Colonic mucosa (tissue), 4 donors: ENCODE results near the gene MCF2L. TPM values are rescaled to one million over a fixed set of nuclear protein-coding genes. Genes with fewer than 3 reads are reported as not detected.

ENCODE experiments used
- DNase-seq: peaks from one replicate; pipeline ENCODE4 v3.0.0-alpha.2; 2020
- H3K27ac ChIP-seq: fragments of 200-600 bp; one replicate; pipeline ENCODE4 v1.8.0; 2021
- H3K27me3 ChIP-seq: fragments of 200-600 bp; one replicate; pipeline ENCODE4 v1.8.0; 2021
- H3K36me3 ChIP-seq: fragments of 200-600 bp; one replicate; pipeline ENCODE4 v1.8.0; 2021
- H3K4me1 ChIP-seq: fragments of 200-600 bp; one replicate; pipeline ENCODE4 v1.8.0; 2021; ENCODE audit warnings: mild to moderate bottlenecking
- H3K4me3 ChIP-seq: fragments of 200-600 bp; one replicate; pipeline ENCODE4 v1.8.0; 2021
- H3K9ac ChIP-seq, 2 donors: one replicate each; pipeline ENCODE4 v1.7.0; 2013; ENCODE audit warnings: control low read depth in 2 of 2, low read depth in 2 of 2, low read length in 2 of 2
- H3K9me3 ChIP-seq: fragments of 200-600 bp; one replicate; pipeline ENCODE4 v1.8.0; 2021
- CTCF ChIP-seq: fragments of 200-600 bp; IDR thresholded peaks from one replicate; pipeline ENCODE4 v1.8.0; 2022; ENCODE audit warnings: antibody characterized with exemption, mild to moderate bottlenecking
- intact Hi-C: fragments of 100-400 bp; cut with DNase I; formaldehyde crosslinking; loops from one replicate; pipeline ENCODE4 v1.14.1; 2022
- total RNA-seq, 2 donors: library from RNA; stranded (reverse); fragmentation: NEBNext Ultra II Directional in 1 of 2; extraction: Animal tissue kit (Norgen Biotek cat#: 25700) in 1 of 2; gene quantifications; one replicate each; pipeline ENCODE4 v1.2.1, GENCODE V29; 2021
- donor health status: healthy.
- donor health status: DM: no; HTN: no; CAD: no.
- donor health status: DM: no; HTN: no; CAD: no.

The MCF2L gene
- total RNA-seq, 2 donors from 2014 or later: 45.0 to 88.3 TPM

- TF ChIP-seq CTCF: no peak
- no peak for DNase-seq
These were observed 75.5 kb downstream of the MCF2L start for GRCh38 chr13:113044391-113045114.

GRCh38 chr13:113045251-113046127, 76.5 kb downstream of the MCF2L start:
- H3K27ac ChIP-seq: no peak overlapping the region

More at GRCh38 chr13:113044391-113045114, 75.5 kb downstream of the MCF2L start:
- no peaks in the 10 kb centered on the region for H3K9me3 ChIP-seq
- intact Hi-C loops: no loop called here
- no peaks in the 10 kb centered on the region for H3K4me1 ChIP-seq
- no peak overlapping the region for H3K4me3 ChIP-seq
- no peaks in the 10 kb centered on the region for H3K36me3 ChIP-seq
- H3K9ac ChIP-seq: no peak overlapping the region
- H3K27ac ChIP-seq: no peak overlapping the region
- H3K27me3 ChIP-seq: no peaks in the 10 kb centered on the region

GRCh38 chr13:113046128-113046882, 77.3 kb downstream of the MCF2L start:
- Histone ChIP-seq H3K4me1 (no peaks in the 10 kb centered on the region), H3K4me3 (no peak overlapping the region), H3K9ac (no peak overlapping the region), H3K27me3 (no peaks in the 10 kb centered on the region), H3K36me3 (no peaks in the 10 kb centered on the region), H3K27ac (no peak overlapping the region), H3K9me3 (no peaks in the 10 kb centered on the region)
- DNase-seq: no peak
- intact Hi-C loops: no loop called here
- no peak for TF ChIP-seq CTCF

More at GRCh38 chr13:113045251-113046127, 76.5 kb downstream of the MCF2L start:
- no peaks in the 10 kb centered on the region for H3K36me3 ChIP-seq
- intact Hi-C loops: no loop called here
- no peaks in the 10 kb centered on the region for H3K4me1 ChIP-seq
- no peak overlapping the region for H3K4me3 ChIP-seq
- H3K9ac ChIP-seq: no peak overlapping the region
- no peak for DNase-seq
- TF ChIP-seq CTCF: no peak
- H3K9me3 ChIP-seq: no peaks in the 10 kb centered on the region
- no peaks in the 10 kb centered on the region for H3K27me3 ChIP-seq

- H3K9me3 ChIP-seq: no peaks in the 10 kb centered on the region
- H3K9ac ChIP-seq: no peak overlapping the region
- H3K36me3 ChIP-seq: no peaks in the 10 kb centered on the region
- H3K4me1 ChIP-seq: no peaks in the 10 kb centered on the region
- intact Hi-C loops: no loop called here
- TF ChIP-seq CTCF: no peak
- no peak for DNase-seq
- H3K27ac ChIP-seq: no peak overlapping the region
- no peak overlapping the region for H3K4me3 ChIP-seq
- H3K27me3 ChIP-seq: no peaks in the 10 kb centered on the region
These were observed 77.8 kb downstream of the MCF2L start for GRCh38 chr13:113046883-113047244.

GRCh38 chr13:113047587-113047986, 78.6 kb downstream of the MCF2L start:
- Histone ChIP-seq H3K9ac (no peak overlapping the region), H3K27ac (no peak overlapping the region), H3K27me3 (no peaks in the 10 kb centered on the region), H3K4me1 (no peaks in the 10 kb centered on the region), H3K36me3 (no peaks in the 10 kb centered on the region), H3K4me3 (no peak overlapping the region), H3K9me3 (no peaks in the 10 kb centered on the region)
- TF ChIP-seq CTCF: no peak
- intact Hi-C loops: no loop called here
- no peak for DNase-seq
